Stimulated activated CD4-positive, alpha-beta T cell treated with anti-CD3 and anti-CD28 coated beads, Interleukin-1b, Interleukin-23, amount 100 ng/mL, for 48 hours (primary cell): ENCODE results near the gene CLDN6.
A peak's percentile ranks its signal among the peaks of the same experiment; 100 is the strongest.

ENCODE experiments used
- DNase-seq: peaks from one replicate; pipeline ENCODE4 v3.0.0-alpha.2; 2020

CLDN6 gene

DNA sequence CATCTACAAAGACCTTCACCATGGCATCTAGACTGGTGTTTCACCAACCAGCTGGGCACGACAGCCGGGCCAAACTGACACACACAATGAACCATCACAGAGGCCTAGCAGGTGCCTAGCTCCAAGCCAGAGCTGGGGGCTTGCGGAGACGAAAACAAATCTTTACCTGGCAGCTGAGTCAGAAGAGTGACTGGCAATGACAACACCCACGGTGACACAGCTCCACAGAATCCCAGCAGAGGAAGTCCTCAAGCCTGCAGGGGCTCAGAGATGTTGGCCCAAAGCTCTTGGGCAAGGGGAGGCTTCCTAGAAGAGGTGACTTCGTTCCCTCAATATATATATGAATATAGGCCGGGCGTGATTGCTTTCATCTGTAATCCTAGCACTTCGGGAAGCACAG lies 33.5 kb upstream of the CLDN6 start:
- no peak for DNase-seq

GRCh38 chr16:3051009-3051408 lies 33.0 kb upstream of the CLDN6 start:
- no peak for DNase-seq

- DNase-seq, result no peak
These were observed 32.5 kb upstream of the CLDN6 start for GRCh38 chr16:3050487-3050886.

GRCh38 chr16:3049921-3050481 lies 32.0 kb upstream of the CLDN6 start:
- no peak for DNase-seq

DNA sequence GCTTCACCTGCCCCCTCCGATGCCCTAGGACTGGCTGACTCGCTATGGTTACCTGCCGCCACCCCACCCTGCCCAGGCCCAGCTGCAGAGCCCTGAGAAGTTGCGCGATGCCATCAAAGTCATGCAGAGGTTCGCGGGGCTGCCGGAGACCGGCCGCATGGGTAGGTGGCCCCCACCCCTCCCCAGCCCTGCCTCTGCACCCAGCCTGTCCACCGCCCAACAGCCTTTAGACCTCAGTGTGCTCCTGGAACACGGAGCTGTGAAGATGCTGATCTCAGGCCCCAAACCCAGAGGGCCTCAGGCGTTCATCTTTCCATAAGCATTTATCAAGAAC lies 29.4 kb upstream of the CLDN6 start:
- no peak for DNase-seq

DNA sequence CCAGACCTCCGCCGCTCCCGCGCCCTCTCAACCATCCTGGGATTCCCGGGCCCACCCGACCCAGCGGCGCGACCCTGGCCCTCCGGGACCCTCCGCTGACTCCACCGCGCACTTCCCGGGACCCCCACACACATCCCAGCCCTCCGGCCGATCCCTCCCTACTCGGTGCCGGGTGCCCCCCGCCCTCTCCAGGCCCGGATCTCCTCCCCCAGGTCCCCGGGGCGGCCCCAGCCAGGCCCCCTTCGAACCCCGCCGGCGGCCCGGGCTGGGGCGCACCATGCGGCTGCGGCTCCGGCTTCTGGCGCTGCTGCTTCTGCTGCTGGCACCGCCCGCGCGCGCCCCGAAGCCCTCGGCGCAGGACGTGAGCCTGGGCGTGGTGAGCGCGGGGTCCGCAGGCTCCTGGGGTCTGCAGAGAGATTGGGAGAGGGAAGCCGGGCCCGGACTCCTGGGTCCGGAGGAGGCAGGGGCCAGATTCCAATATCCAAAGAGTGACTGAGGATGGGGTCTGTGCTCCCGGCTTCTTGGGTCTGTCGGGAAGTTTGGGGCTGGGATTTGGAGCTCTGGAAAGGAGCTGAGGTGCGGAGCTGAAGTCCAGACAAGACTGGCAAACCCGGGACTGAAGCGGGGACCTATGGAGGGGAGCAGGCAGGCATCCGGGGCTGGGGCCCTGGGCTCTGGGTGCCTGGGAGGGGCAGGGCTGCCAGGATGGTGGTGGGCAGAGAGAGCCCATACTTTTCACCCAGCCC lies 28.8 kb upstream of the CLDN6 start:
- DNase-seq, result no peak

- no peak for DNase-seq
These were observed 28.0 kb upstream of the CLDN6 start, which contains the start of gene MMP25 for GRCh38 chr16:3045758-3046640. Gene MMP25, plus strand, starts transcription at chr16:3046561. Its CDS starts 357 bp downstream, at chr16:3046918.

GRCh38 chr16:3044708-3045107 lies 26.7 kb upstream of the CLDN6 start:
- no peak for DNase-seq

DNA sequence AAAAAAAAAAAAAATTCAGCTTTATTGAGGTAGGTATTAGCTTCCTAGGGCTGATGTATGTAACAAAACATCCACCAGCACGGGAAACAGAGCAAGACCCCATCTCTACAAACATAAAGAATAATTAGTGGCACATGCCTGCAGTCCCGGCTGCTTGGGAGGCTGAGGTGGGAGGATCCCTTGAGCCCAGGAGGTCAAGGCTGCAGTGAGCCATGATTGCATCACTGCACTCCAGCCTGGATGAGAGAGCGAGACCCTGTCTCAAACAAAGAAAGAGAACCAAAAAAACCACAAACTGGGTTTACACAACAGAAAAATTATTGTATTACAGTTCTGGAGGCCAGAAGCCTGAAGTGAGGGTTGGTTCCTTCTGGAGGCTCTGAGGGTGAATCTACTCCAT lies 24.4 kb upstream of the CLDN6 start:
- no peak for DNase-seq

GRCh38 chr16:3038896-3039295 lies 20.9 kb upstream of the CLDN6 start:
- DNase-seq, result no peak

- no peak for DNase-seq
These were observed 20.3 kb upstream of the CLDN6 start for GRCh38 chr16:3038256-3038655.

DNA sequence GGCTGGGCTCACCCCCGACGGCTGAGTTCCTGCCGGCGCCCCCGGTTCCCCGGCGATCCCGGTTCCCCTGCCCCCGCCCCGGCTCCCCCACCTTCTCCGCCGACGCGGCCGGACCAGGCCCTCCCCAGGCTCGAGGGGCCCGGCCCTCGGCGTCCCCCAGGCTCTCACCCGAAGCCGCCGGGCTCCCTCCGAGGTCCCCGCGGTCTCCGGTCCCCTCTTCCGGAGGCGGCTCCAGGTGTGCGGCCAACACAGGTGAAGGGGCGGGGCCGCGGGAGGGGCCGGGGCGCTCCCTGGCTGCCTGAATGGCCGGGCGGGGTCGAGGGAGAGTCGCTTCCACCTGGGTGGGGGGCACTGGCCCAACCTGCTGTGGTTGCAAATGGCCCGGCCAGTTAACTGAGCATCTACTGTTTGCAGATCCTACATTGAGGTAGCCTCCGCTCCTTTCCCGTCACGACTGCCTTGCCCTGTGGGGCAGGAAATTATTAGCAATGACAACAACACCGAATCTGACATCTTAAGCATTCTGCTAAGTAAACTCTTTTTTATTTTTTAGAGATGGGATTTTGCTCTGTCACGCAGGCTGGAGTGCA lies 18.8 kb upstream of the CLDN6 start, which contains the start of gene BICDL2:
Gene BICDL2 (minus strand): TSS at position 219 of the 590 bp plus-strand sequence. CDS start 1,448 bp downstream, outside the sequence.
- no peak for DNase-seq

- DNase-seq, result no peak
These were observed 18.2 kb upstream of the CLDN6 start for GRCh38 chr16:3035972-3036725.

DNA sequence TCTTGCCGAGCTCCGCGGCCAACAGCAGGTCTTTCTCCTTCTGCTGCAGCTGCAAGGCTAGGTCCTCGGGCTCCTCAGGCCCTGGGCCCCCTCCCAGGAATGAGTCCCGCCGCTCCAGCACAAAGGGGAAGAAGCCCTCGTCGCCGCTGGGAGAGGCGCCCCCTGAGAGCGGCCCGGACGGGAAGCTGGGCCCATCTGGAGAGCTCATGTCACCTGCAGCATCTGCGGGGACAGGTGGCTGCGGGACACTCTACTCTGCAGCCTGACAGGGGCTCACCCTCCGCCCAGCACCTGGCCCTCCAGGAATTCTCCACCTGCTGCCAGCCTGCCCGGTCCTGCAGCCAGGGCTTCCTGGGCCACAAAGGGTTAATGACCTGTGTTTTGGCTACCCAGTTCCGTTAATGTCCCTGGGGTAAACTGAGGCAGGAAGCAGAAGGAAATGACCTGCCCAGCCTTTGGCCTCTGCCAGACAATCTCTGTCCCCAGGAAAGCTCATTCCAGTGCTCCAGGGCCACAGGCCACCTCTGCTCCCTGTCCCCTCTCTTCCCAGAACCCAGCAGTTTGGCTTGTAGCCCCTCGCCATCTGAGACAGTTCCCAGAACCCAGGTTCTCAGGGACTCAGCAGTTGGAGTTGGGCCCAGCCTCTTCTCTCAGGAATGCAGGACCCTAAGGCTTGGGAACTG lies 17.4 kb upstream of the CLDN6 start:
- no peak for DNase-seq

GRCh38 chr16:3032624-3033023 lies 14.6 kb upstream of the CLDN6 start:
- DNase-seq, result no peak

DNA sequence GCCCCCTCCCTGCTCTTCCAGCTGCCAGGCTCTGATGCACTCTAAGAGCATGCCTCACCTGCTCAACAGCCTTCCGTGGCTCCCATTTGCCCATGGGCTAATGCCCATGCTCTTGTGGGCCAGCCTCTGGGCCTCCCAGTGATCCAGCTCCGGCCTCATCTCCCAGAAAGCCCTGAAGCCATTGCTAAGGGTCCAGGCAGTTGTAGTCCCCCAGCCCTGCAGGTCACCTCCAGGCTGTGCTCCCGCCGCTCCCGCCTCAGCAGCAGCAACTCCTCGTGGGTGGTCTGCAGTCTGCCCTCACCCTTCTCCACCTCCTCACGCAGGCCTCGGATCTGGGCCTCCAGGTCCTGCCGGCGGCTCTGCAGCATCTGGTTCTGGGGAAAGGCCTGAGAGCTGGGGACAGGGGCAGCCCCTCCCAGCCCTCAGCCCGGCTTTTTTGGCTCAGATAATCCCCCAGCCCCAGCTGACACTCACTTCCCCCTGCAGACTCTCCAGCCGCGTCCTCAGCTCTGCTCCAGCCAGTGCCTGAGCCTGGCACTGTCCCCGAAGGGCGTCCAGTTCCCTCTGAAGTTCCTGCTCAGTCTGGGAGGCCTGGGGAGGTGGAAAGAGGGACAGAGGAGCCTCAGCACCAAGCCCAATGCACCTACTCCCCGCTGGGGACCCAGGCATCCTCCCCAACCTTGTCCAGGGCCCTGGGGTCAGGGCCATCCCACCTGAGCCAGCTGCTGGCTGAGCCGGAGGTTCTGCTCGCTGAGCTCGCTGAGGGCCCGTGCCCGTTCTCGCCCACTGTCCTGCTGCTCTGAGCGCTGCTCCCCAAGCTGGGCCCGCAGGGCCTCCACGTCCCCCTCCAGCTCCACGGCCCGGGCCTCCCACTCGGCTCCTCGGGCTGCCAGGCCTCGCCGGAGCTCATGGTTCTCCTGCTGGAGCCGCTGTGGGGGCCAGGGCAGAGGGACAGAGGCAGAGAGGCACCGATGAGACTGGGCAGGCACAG lies 12.5 kb upstream of the CLDN6 start:
- DNase-seq, result no peak

GRCh38 chr16:3029491-3030221 lies 11.7 kb upstream of the CLDN6 start:
- DNase-seq, result peak; percentile 57

- no peak for DNase-seq
These were observed 10.8 kb upstream of the CLDN6 start for GRCh38 chr16:3028716-3029319.

- DNase-seq, result peak; percentile 88
These were observed 10.2 kb upstream of the CLDN6 start for GRCh38 chr16:3027983-3028715.
